Activated CD4-positive, alpha-beta memory T cell treated with anti-CD3 and anti-CD28 coated beads for 36 hours (primary cell): ENCODE results near the gene PIM1. TPM values are rescaled to one million over a fixed set of nuclear protein-coding genes. Genes with fewer than 3 reads are reported as not detected.

ENCODE experiments used
- CTCF ChIA-PET: fragments of 350-600 bp; sonication (Branson Sonifier 250); formaldehyde crosslinking; loops from one replicate; lab custom pipeline; 2021; ENCODE audit warnings: antibody characterized with exemption, inconsistent platforms; lab: Charles Lee
- POLR2A ChIA-PET: fragments of 350-600 bp; sonication (Branson Sonifier 250); formaldehyde crosslinking; loops from one replicate; lab custom pipeline; 2021; ENCODE audit warnings: antibody characterized with exemption; lab: Charles Lee
- DNase-seq: peaks from one replicate; pipeline ENCODE4 v3.0.0-alpha.2; 2020
- H3K27ac Mint-ChIP-seq: one replicate; pipeline ENCODE4 v1.8.0; 2021; ENCODE audit warnings: mixed read lengths
- H3K27me3 Mint-ChIP-seq: one replicate; pipeline ENCODE4 v1.8.0; 2021; ENCODE audit warnings: mixed read lengths
- H3K36me3 Mint-ChIP-seq: one replicate; pipeline ENCODE4 v1.8.0; 2021; ENCODE audit warnings: mixed read lengths
- H3K4me1 Mint-ChIP-seq: one replicate; pipeline ENCODE4 v1.8.0; 2021; ENCODE audit warnings: low read depth, mixed read lengths
- H3K4me3 Mint-ChIP-seq: one replicate; pipeline ENCODE4 v1.8.0; 2021; ENCODE audit warnings: mild to moderate bottlenecking, mixed read lengths
- H3K9me3 Mint-ChIP-seq: one replicate; pipeline ENCODE4 v1.8.0; 2021; ENCODE audit warnings: mixed read lengths
- intact Hi-C: fragments of 100-400 bp; cut with micrococcal nuclease; formaldehyde crosslinking; loops from one replicate; pipeline ENCODE4 v1.15.1; 2023
- total RNA-seq, 2 experiments: library from RNA; stranded (reverse); gene quantifications; one replicate each; pipeline ENCODE4 v1.2.3, GENCODE V29; 2021

Gene PIM1
- total RNA-seq, 2 experiments from 2014 or later, result 204 TPM

GRCh38 chr6:37139230-37139962 is 30.6 kb upstream of the PIM1 start:
- ChIA-PET POLR2A (interaction anchor here (2.2 kb wide), 1 partner anchor 29 kb away, joined by 10 read pairs; no protein-coding TSS in a partner anchor), CTCF (interaction anchor here (1.6 kb wide), 1 partner anchor 110 kb away, joined by 3 read pairs; no protein-coding TSS in a partner anchor)
- H3K4me1 Mint-ChIP-seq, result peaks cover 62% of the 10 kb centered on the region
- H3K27ac Mint-ChIP-seq, result no peak overlapping the region
- no peaks in the 10 kb centered on the region for H3K27me3 Mint-ChIP-seq
- no peaks in the 10 kb centered on the region for H3K9me3 Mint-ChIP-seq
- H3K4me3 Mint-ChIP-seq, result no peak overlapping the region
- no peaks in the 10 kb centered on the region for H3K36me3 Mint-ChIP-seq
- intact Hi-C loops, result loop anchor here (5.0 kb wide), 1 partner anchor 37 kb away; no protein-coding TSS in a partner anchor
- no peak for DNase-seq

DNA sequence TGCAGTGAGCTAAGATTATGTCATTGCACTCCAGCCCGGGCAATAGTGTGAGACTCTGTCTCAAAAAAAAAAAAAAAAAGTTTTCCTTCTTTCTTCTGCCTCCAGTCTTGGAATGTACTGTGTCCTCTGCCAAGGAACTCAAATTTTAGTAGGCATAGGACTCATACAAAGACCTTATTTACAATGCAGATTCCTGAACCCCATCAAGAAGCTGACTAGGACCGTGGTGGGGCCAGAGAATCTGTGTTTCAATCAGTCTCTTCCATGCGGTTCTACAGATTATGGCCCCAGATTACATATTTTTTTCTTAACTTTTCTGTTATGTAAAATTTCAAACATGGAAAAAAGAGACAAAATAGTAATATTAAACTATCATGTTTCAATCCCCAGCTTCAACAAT is 29.8 kb upstream of the PIM1 start:
- POLR2A ChIA-PET, result no interaction called here
- CTCF ChIA-PET, result interaction anchor here (0.6 kb wide), 1 partner anchor 70 kb away, joined by 3 read pairs; no protein-coding TSS in a partner anchor
- Mint-ChIP-seq H3K27ac (no peak overlapping the region), H3K9me3 (no peaks in the 10 kb centered on the region), H3K36me3 (no peaks in the 10 kb centered on the region), H3K4me1 (peaks cover 56% of the 10 kb centered on the region), H3K4me3 (no peak overlapping the region), H3K27me3 (no peaks in the 10 kb centered on the region)
- intact Hi-C loops, result no loop called here
- DNase-seq, result no peak

GRCh38 chr6:37141281-37142049 is 28.5 kb upstream of the PIM1 start:
- ChIA-PET CTCF (interaction anchor here (0.6 to 1.5 kb wide), 10 partner anchors 31 to 124 kb away, joined by 3 to 5 read pairs (median 3); no protein-coding TSS in a partner anchor), POLR2A (interaction anchor here (0.7 to 1.5 kb wide), 5 partner anchors 29 to 229 kb away, joined by 3 to 15 read pairs (median 3); partner anchors contain the start of gene PIM1)
- Mint-ChIP-seq H3K36me3 (no peaks in the 10 kb centered on the region), H3K9me3 (no peaks in the 10 kb centered on the region), H3K4me1 (peaks cover 49% of the 10 kb centered on the region), H3K4me3 (no peak overlapping the region), H3K27ac (peak overlapping the region; percentile 78), H3K27me3 (no peaks in the 10 kb centered on the region)
- peak; percentile 61 for DNase-seq
- intact Hi-C loops, result loop anchor here (1.0 kb wide), 1 partner anchor 14 kb away; no protein-coding TSS in a partner anchor

DNA sequence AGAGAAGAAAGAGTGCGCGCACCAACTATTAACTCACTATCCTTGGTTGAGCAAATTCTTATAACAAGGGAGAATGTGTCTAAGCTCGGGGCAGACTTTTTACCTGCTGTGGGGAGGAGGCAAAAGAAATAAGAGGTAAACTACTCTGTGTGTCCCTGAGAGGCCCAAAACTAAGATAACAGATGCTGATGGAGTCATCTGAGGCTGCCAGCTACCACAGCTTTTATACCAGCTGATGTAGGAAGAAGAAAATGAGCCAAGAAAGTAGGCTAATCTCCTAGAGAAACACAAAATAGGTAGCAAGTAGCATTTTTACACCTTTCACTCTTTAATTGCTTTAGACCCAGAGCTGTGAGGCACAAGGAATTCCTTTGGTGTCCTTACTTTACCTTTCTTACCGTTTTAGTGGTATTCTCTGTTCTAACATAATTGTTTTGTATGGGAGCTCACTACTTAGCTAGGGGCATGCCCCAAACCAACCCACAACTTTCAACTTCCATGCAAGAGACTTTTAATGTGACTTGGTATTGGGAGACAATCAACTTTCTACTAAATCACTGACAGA is 27.8 kb upstream of the PIM1 start:
- intact Hi-C loops, result loop anchor here (1.0 kb wide), 1 partner anchor 13 kb away; no protein-coding TSS in a partner anchor
- ChIA-PET POLR2A (interaction anchor here (0.7 to 1.5 kb wide), 5 partner anchors 28 to 230 kb away, joined by 3 to 15 read pairs (median 3); partner anchors contain the start of gene PIM1), CTCF (interaction anchor here (0.6 to 1.5 kb wide), 8 partner anchors 30 to 124 kb away, joined by 3 to 5 read pairs (median 4); no protein-coding TSS in a partner anchor)
- Mint-ChIP-seq H3K4me3 (no peak overlapping the region), H3K36me3 (no peaks in the 10 kb centered on the region), H3K27me3 (no peaks in the 10 kb centered on the region), H3K27ac (peak overlapping the region; percentile 78), H3K9me3 (no peaks in the 10 kb centered on the region), H3K4me1 (peaks cover 45% of the 10 kb centered on the region)
- no peak for DNase-seq

DNA sequence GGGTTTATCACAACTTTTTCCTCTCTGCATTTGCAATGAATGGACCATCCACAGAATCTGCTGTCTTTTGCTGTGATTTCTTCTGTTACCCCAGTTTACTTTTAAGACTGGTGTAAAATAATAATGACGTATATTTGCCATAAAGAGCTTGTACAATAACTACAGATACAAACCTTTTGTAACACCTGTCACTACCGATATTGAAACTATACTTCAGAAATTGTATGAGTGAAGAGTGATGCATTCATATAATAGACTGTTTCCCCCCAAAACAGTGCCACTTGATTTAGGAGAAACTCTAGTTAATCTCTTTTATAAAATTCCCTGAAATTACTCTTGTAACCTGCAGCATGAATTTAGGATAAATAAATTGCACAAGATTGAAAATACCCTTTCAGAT is 26.4 kb upstream of the PIM1 start:
- Mint-ChIP-seq H3K4me1 (peaks cover 30% of the 10 kb centered on the region), H3K36me3 (no peaks in the 10 kb centered on the region), H3K9me3 (no peaks in the 10 kb centered on the region), H3K27ac (peak overlapping the region; percentile 30), H3K27me3 (no peaks in the 10 kb centered on the region), H3K4me3 (no peak overlapping the region)
- intact Hi-C loops, result no loop called here
- no peak for DNase-seq
- ChIA-PET POLR2A (no interaction called here), CTCF (interaction anchor here (1.2 kb wide), 1 partner anchor 28 kb away, joined by 4 read pairs; no protein-coding TSS in a partner anchor)

DNA sequence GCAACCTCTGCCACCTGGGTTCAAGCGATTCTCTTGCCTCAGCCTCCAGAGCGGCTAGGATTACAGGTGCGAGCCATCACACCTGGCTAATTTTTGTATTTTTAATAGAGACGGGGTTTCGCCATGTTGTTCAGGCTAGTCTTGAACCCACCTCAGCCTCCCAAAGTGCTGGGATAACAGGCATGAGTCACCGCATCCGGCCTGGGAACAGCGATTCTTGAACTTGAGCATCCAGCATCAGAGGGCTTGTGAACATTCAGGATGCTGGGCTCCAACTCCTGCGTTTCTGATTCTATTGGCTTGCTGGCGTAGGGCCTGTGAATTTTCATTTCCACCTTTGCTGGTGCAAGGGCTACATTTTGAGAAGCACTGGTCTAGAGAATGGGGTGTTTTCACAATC is 24.5 kb upstream of the PIM1 start:
- ChIA-PET CTCF (interaction anchor here (1.7 kb wide), 1 partner anchor 27 kb away, joined by 3 read pairs; no protein-coding TSS in a partner anchor), POLR2A (no interaction called here)
- no peak for DNase-seq
- H3K4me1 Mint-ChIP-seq, result peaks cover 34% of the 10 kb centered on the region
- intact Hi-C loops, result no loop called here
- no peaks in the 10 kb centered on the region for H3K36me3 Mint-ChIP-seq
- H3K27me3 Mint-ChIP-seq, result no peaks in the 10 kb centered on the region
- no peak overlapping the region for H3K4me3 Mint-ChIP-seq
- H3K9me3 Mint-ChIP-seq, result no peaks in the 10 kb centered on the region
- H3K27ac Mint-ChIP-seq, result no peak overlapping the region

- Mint-ChIP-seq H3K36me3 (no peaks in the 10 kb centered on the region), H3K27ac (no peak overlapping the region), H3K9me3 (no peaks in the 10 kb centered on the region), H3K4me3 (no peak overlapping the region), H3K27me3 (no peaks in the 10 kb centered on the region), H3K4me1 (peaks cover 35% of the 10 kb centered on the region)
- intact Hi-C loops, result no loop called here
- ChIA-PET POLR2A (no interaction called here), CTCF (no interaction called here)
- no peak for DNase-seq
Observed at GRCh38 chr6:37146735-37147157, 23.2 kb upstream of the PIM1 start.

DNA sequence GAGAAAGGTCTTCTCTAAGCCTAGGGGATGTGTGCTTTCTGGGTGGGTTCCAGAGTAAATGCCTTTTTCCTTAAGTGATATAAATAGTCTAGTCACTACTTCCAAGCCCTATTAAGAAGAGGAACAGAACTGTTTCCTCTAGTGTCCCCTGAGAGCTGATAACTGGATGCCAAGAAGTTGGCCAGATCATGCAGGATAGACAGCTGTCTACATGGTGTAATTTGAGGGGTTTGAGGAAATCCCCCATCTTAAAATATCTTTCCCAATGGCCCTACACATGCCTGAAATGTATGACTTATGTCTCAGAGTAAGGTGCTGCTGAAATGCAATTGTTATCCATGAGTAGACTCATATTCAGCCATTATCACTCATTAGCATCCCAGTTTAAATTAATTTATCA is 20.2 kb upstream of the PIM1 start:
- H3K4me3 Mint-ChIP-seq, result no peak overlapping the region
- POLR2A ChIA-PET, result interaction anchor here (0.5 to 0.6 kb wide), 2 partner anchors 20 to 74 kb away, joined by 3 read pairs; no protein-coding TSS in a partner anchor
- H3K27me3 Mint-ChIP-seq, result no peaks in the 10 kb centered on the region
- peaks cover 24% of the 10 kb centered on the region for H3K4me1 Mint-ChIP-seq
- CTCF ChIA-PET, result interaction anchor here (0.7 kb wide), 1 partner anchor 15 kb away, joined by 3 read pairs; no protein-coding TSS in a partner anchor
- no peaks in the 10 kb centered on the region for H3K9me3 Mint-ChIP-seq
- intact Hi-C loops, result no loop called here
- H3K27ac Mint-ChIP-seq, result no peak overlapping the region
- no peak for DNase-seq
- no peaks in the 10 kb centered on the region for H3K36me3 Mint-ChIP-seq

DNA sequence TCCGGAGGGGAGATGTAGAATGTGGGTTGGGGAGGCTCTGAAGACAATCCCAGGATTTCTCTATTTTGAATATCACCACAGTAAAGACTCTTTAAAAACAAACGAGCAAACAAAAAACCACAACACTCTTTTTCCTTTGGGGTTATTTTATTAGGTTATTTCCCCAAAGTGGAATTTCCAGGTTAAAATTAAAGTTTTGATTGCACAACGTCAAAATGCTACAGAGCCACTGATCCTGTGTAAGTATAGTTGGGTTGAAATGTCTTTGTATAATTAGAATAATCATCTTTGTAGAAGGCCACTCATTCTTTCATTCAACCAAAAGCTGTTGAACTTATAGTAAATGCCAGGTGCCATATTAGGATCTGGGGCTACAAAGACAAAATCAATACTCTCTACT is 19.6 kb upstream of the PIM1 start:
- Mint-ChIP-seq H3K27ac (no peak overlapping the region), H3K36me3 (no peaks in the 10 kb centered on the region), H3K9me3 (no peaks in the 10 kb centered on the region), H3K4me1 (peaks cover 30% of the 10 kb centered on the region), H3K4me3 (no peak overlapping the region), H3K27me3 (no peaks in the 10 kb centered on the region)
- ChIA-PET POLR2A (no interaction called here), CTCF (interaction anchor here (0.7 kb wide), 1 partner anchor 14 kb away, joined by 3 read pairs; no protein-coding TSS in a partner anchor)
- no peak for DNase-seq
- intact Hi-C loops, result no loop called here

GRCh38 chr6:37155394-37156312 is 14.3 kb upstream of the PIM1 start:
- CTCF ChIA-PET, result no interaction called here
- intact Hi-C loops, result loop anchor here (1.0 kb wide), 4 partner anchors 13 to 44 kb away; partner anchors contain the start of gene PIM1

More at GRCh38 chr6:37155394-37156312, 14.3 kb upstream of the PIM1 start:
- DNase-seq, result peak; percentile 90
- no peaks in the 10 kb centered on the region for H3K36me3 Mint-ChIP-seq
- no peaks in the 10 kb centered on the region for H3K27me3 Mint-ChIP-seq
- POLR2A ChIA-PET, result interaction anchor here (1.9 kb wide), 1 partner anchor 16 kb away, joined by 7 read pairs; no protein-coding TSS in a partner anchor
- H3K27ac Mint-ChIP-seq, result peak overlapping the region; percentile 83
- peaks cover 41% of the 10 kb centered on the region for H3K4me1 Mint-ChIP-seq
- peak overlapping the region; percentile 48 for H3K4me3 Mint-ChIP-seq
- no peaks in the 10 kb centered on the region for H3K9me3 Mint-ChIP-seq
